Thyroid gland (tissue), 4 donors: ENCODE data around the gene ZNF385B.

Experiments used
- POLR2A ChIP-seq, 2 donors: fragments of 450-650 bp; IDR thresholded peaks; one replicate each; pipeline ENCODE4 v1.6.1; 2017; ENCODE audit warnings: antibody characterized with exemption in 2 of 2, mild to moderate bottlenecking in 2 of 2, moderate library complexity in 1 of 2
- TF ChIP-seq, protein P1 (sequence below), 6 experiments: fragments of 200-600 bp in 3 of 6; fragments of 450-650 bp in 3 of 6; sonication (generic) in 3 of 6; IDR thresholded peaks; one replicate each; pipeline ENCODE4 v1.5.1; 2016 to 2019; ENCODE audit warnings: antibody characterized with exemption in 6 of 6, mild to moderate bottlenecking in 2 of 6, inconsistent platforms in 1 of 6, moderate library complexity in 1 of 6

DNA sequence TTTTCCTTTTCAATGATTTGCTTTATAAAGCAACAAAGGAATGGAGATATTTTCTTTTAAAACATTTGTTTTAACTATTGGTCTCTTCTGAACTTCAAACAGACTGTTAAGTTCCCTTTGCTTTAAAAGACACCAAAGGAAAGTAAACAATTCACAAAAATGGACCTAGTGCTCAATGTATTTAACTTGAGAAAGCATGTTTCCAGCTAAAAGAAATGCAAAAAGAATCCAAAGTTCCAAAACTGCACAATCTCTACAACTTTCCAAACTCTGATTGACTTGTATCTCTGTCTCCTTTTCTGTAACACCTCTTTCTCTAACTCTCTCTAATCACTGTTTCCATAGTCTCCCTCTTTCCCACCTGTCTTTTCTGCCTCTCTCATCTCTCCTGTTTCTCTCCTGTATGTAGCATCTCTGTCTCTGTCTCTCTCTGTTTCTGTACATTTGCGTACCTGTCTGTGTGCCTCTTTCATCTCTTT, 301.1 kb downstream of the ZNF385B start:
- TF ChIP-seq POLR2A (IDR thresholded peaks at IDR 0.05) = no peak
- TF ChIP-seq, protein P1, sequence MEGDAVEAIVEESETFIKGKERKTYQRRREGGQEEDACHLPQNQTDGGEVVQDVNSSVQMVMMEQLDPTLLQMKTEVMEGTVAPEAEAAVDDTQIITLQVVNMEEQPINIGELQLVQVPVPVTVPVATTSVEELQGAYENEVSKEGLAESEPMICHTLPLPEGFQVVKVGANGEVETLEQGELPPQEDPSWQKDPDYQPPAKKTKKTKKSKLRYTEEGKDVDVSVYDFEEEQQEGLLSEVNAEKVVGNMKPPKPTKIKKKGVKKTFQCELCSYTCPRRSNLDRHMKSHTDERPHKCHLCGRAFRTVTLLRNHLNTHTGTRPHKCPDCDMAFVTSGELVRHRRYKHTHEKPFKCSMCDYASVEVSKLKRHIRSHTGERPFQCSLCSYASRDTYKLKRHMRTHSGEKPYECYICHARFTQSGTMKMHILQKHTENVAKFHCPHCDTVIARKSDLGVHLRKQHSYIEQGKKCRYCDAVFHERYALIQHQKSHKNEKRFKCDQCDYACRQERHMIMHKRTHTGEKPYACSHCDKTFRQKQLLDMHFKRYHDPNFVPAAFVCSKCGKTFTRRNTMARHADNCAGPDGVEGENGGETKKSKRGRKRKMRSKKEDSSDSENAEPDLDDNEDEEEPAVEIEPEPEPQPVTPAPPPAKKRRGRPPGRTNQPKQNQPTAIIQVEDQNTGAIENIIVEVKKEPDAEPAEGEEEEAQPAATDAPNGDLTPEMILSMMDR (IDR thresholded peaks at IDR 0.05) = no peak
